Measurements from ENCODE around the gene CHP1.

DNA sequence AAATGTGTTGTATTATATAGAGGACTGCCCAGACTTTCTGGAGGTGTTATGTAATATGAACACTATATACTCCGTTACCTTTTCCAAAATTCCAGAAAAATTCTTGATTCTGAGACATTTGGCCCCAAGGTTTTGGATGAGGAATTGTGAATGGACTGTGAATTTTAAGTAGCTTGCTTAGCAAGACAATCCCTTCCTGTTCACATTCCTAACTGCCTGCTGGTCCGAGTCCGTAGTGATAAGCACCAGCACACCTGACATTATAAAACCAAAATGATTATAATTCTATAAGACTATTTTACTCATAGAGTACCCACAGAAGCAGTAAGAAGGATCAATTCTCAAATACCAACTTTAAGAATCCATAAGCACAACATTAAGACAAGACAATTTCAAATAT lies 11.7 kb upstream of the CHP1 start:
- TF ChIP-seq, protein P1, sequence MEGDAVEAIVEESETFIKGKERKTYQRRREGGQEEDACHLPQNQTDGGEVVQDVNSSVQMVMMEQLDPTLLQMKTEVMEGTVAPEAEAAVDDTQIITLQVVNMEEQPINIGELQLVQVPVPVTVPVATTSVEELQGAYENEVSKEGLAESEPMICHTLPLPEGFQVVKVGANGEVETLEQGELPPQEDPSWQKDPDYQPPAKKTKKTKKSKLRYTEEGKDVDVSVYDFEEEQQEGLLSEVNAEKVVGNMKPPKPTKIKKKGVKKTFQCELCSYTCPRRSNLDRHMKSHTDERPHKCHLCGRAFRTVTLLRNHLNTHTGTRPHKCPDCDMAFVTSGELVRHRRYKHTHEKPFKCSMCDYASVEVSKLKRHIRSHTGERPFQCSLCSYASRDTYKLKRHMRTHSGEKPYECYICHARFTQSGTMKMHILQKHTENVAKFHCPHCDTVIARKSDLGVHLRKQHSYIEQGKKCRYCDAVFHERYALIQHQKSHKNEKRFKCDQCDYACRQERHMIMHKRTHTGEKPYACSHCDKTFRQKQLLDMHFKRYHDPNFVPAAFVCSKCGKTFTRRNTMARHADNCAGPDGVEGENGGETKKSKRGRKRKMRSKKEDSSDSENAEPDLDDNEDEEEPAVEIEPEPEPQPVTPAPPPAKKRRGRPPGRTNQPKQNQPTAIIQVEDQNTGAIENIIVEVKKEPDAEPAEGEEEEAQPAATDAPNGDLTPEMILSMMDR (IDR thresholded peaks at IDR 0.05): no peak
- TF ChIP-seq EZH2 (IDR thresholded peaks at IDR 0.05): no peak
- no peak for TF ChIP-seq EZH2phosphoT487 (IDR thresholded peaks at IDR 0.05)

All from neural progenitor cell (in vitro differentiated cells).